ENCODE data around the gene SMAD2. TPM values are rescaled to one million over a fixed set of nuclear protein-coding genes. Genes with fewer than 3 reads are reported as not detected.

SMAD2 gene
- total RNA-seq, 3 donors from 2014 or later, result 115 to 158 (median 123) TPM

GRCh38 chr18:47893939-47894699 is 36.3 kb downstream of the SMAD2 start:
- ATAC-seq (no peak), DNase-seq (no peak)
- peaks cover 3% of the 10 kb centered on the region for H3K4me1 ChIP-seq (ENCODE audit: low read depth)
- no peak overlapping the region for H3K4me3 ChIP-seq
- H3K9me3 ChIP-seq, result no peaks in the 10 kb centered on the region
- no peak for TF ChIP-seq CTCF (IDR thresholded peaks at IDR 0.05)
- H3K36me3 ChIP-seq (ENCODE audit: low read depth), result no peaks in the 10 kb centered on the region
- intact Hi-C loops (cut with DNase I, micrococcal nuclease), result no loop called here

GRCh38 chr18:47893047-47893446 is 37.4 kb downstream of the SMAD2 start:
- TF ChIP-seq CTCF (IDR thresholded peaks at IDR 0.05), result no peak
- Histone ChIP-seq H3K9me3 (no peaks in the 10 kb centered on the region), H3K4me1 (ENCODE audit: low read depth) (no peaks in the 10 kb centered on the region), H3K4me3 (no peak overlapping the region), H3K36me3 (ENCODE audit: low read depth) (no peaks in the 10 kb centered on the region)
- no peak for DNase-seq
- intact Hi-C loops (cut with DNase I, micrococcal nuclease), result no loop called here
- no peak for ATAC-seq

GRCh38 chr18:47888156-47888555 is 42.3 kb downstream of the SMAD2 start:
- intact Hi-C loops (cut with DNase I, micrococcal nuclease), result no loop called here
- Histone ChIP-seq H3K4me3 (no peak overlapping the region), H3K9me3 (no peaks in the 10 kb centered on the region), H3K4me1 (ENCODE audit: low read depth) (no peaks in the 10 kb centered on the region), H3K36me3 (ENCODE audit: low read depth) (no peaks in the 10 kb centered on the region)
- no peak for TF ChIP-seq CTCF (IDR thresholded peaks at IDR 0.05)
- DNase-seq, result no peak
- no peak for ATAC-seq

- no peak overlapping the region for H3K4me3 ChIP-seq
- no peak for TF ChIP-seq CTCF (IDR thresholded peaks at IDR 0.05)
- intact Hi-C loops (cut with DNase I, micrococcal nuclease), result no loop called here
- no peaks in the 10 kb centered on the region for H3K36me3 ChIP-seq (ENCODE audit: low read depth)
- DNase-seq (no peak), ATAC-seq (no peak)
- H3K4me1 ChIP-seq (ENCODE audit: low read depth), result no peaks in the 10 kb centered on the region
- no peaks in the 10 kb centered on the region for H3K9me3 ChIP-seq
Measured at GRCh38 chr18:47887227-47887626, 43.2 kb downstream of the SMAD2 start.

- ATAC-seq, result peak; percentile 50
Measured at GRCh38 chr18:47883771-47884413, 46.6 kb downstream of the SMAD2 start.

More at GRCh38 chr18:47883771-47884413, 46.6 kb downstream of the SMAD2 start:
- H3K4me3 ChIP-seq, result no peak overlapping the region
- intact Hi-C loops (cut with DNase I, micrococcal nuclease), result no loop called here
- no peaks in the 10 kb centered on the region for H3K9me3 ChIP-seq
- H3K4me1 ChIP-seq (ENCODE audit: low read depth), result no peaks in the 10 kb centered on the region
- TF ChIP-seq CTCF (IDR thresholded peaks at IDR 0.05), result no peak
- H3K36me3 ChIP-seq (ENCODE audit: low read depth), result no peaks in the 10 kb centered on the region
- DNase-seq, result peak in 1 of 3 donors; percentile 27
